GM19025 (cell line): ENCODE data around the gene SERPIND1.
A peak's percentile ranks its signal among the peaks of the same experiment; 100 is the strongest.
"Not testable (repeated sequence)": the region's sequence is repeated elsewhere in the genome, so short reads cannot be mapped to it uniquely, and the experiment has no call there.

Source experiments
- ATAC-seq: cut with Tn5 transposase; IDR thresholded peaks from one replicate; pipeline ENCODE4 v1.9.1; 2021; ENCODE audit warnings: mild to moderate bottlenecking, low read depth, moderate library complexity; ENCODE audit not compliant: unreplicated experiment

SERPIND1 gene

DNA sequence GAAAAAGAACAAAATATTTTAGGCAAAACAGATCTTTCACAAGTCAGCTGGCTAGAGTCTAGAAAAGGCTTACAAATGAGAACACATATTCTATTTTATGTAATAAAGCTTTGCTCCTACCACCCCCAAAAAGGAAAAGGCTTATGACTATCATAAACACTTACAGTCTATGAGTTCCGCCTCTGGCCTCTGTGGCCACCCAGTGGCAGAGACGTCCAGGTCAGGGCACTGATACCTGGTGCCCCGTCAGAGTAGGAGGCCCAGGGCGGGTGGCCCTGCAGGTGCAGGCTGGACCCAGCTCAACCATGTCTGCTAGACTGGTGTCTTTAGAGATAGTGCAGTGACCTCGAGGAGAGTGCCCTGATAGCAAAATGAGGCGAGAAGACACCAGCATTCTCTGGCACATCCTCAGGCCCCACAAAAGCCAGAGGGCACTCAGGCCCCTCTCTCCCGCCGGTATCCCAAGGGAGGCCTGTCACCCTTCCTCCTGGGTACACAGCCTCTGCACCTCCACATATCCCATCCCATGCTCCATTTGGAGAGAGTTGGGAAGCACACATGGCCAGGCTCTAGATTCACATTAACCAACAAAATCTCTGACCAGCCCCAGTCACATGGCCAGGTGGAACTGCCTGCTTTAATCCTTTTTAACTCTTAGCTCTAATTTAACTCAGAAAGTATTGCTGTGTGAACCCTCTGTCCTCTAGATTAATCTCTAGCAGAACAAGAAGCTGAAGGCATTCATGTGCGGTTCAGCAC is 27.3 kb upstream of the SERPIND1 start:
- ATAC-seq, result no peak

DNA sequence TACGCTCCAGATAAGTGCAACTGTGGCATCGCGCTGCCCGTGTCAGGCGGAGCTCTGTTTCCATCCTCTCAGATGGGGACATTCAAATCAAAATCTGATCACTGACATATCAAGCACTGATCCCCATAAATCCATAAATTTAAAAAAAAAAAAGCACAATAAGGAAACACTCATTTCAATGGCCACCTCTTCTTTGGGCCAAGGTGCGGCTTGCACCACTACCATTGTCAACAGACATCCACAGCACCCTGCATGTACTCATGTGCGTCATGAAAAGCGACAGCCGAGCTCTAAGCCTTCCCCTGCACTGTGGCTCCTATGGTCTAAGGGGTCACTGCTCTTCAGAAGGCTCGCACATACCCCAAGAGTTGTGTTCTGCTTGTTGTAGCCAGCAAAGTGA is 26.7 kb upstream of the SERPIND1 start:
- no peak for ATAC-seq

DNA sequence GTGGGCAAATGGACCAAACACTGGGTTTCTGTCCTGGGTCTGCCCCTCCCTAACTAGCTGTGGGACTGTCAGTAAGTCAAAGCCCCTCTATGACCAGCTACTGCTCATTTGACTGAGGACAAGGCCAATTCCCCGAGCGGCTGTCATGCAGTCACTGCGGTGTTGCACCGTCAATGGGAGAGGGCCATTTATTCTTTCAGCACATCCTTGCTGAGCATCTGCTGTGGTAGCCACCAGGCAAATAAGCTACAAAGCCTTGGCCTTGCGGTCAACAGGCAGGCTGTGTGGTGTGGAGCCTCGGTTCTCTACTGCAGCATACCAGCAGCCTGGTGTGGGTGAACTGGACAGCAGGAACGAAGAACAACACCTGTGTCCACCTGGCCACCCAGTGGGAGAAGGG is 25.8 kb upstream of the SERPIND1 start:
- ATAC-seq, result no peak

DNA sequence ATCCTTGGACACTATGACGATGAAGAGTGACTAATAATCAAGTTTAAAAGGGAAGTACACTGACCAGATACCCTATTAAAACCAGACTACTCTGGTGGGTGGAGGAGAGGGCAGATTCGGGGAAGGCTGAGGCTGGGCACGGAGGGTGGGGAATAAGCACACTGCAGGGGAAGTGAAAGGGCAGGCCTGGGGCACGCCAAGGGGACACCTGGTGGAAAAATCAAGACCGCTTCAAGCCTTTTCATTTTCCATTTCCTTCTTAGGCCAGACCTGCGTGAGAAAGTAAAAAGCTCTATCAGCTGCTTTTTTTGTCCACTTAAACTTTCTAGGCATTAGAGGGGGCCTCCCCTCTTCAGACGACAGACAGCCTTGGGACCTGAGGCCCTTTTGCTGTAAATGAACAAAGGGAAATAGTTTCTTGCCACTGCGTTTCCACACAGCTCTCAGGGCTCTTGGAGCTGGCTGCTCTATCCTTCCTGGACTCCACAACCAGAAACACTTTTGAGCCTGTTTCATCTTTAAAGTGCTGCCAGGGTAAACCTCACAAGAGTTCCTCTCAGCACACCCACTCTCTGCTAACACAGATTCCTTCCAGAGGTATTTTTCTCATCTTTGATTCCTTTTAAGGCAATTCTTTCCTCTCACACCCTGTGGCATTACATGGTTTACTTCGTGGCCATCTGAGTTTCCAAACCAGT is 25.0 kb upstream of the SERPIND1 start:
- peak; percentile 52 for ATAC-seq

DNA sequence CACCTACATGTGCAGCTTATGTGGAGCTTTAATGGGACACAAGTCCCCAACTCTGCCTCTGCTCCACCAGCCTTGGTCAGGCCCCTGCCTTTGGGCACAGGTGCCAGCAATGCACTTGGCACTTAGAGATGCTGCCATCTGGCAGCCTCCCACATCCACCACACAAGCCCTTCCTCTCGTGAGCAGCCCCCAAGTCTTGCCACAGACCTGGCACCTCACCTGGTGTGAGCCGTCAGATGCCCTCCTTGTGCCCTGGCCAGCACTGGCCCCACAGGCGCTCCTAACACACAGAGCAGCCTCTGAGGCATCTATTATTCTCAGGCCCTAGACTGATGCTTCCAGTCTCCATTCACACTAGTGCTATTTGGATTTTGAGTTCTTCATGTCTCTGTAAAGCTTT is 24.5 kb upstream of the SERPIND1 start:
- ATAC-seq, result no peak

DNA sequence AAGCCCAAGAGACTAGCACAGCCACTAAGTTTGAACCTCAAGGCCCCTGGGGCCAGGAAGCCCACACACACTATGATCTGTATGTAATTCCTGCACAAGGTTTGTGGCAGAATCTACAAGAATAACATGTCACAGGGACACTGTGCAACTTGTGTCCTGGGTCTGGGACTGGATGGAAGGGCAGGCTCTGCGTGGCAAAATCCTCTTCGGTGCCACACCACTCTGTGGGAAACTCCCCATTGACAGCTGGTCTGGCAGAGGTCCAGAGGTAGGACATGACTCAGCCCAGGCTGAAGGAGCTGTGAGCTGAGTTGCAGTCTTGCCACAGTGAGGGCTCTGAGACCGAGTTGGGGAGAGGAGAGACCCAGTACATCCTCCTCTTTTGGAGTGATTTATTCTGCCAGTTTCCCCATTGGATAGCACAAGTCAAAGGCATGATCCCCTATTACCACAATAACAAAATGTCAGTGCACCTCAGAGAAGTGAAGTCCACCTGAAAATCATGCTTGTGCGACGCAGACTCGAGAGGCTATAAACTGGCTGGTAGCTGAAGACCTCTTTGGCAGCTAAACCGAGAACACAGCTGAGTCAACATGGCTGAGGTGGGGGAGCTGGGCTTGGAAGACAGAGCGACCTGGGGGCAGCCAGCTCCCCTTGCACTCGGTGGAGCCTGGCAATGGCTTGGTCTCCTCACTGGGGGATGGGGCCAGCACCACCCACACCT is 23.3 kb upstream of the SERPIND1 start:
- peak; percentile 49 for ATAC-seq

DNA sequence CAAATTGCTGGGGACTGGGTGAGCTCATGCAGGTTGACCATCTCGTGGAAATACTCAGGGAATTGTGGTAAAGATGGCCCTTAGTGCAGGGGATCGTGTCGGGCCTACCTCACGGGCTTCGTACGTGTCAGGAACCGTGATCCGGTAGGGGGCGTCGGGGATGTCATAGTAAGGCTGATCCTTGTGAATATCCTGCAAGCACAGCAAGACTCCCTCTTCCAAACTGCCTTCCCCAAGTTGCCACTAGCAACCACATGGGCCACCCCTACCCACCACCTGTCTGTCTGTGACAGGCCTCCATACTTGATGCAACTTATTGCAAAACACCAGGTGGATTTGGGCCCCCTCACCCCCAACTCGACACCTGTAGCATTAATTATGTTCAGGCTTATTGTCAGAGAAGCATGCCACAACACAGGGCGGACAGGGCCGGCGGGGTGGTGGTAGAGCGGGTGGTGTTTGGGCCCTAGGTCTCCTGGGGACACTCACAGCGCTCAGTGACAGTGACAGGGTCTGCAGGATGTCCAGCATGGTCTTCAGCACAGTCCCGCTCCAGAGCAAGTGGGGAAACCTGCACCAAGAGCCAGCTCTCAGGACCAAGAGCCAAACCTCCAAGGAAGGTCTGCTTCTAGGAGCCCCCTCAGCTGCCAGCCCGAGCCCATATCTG is 22.6 kb upstream of the SERPIND1 start:
- no peak for ATAC-seq

DNA sequence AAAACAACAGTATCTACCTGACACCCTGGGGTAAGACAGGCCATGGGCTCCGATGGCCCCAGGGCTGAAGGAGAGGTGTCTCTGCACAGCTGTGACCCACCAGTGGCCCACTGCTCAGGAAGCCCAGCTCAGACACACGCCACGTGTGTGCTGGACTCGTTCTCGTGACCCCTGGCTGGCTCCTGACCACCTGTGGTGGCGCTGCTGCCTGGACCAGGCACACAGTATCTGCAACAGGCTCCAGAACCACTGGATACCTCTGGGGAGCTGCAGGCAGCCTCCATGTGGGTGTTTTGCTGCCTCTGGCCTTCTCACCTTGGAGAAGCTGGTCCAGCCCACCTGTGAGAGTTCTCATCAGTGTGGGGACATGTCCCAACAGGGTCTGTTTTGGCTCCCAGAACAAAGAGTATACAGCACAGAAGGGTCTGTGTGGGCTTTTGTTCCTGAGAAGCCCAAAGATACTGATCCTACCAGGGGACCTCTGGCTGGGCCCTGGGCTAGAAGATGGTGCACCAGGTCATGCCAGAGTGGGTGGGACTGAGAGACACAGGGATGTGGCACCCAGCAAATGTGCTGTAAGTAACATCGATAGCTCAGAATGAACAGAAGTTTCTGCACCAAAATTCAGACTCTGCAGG is 21.7 kb upstream of the SERPIND1 start:
- ATAC-seq, result no peak

DNA sequence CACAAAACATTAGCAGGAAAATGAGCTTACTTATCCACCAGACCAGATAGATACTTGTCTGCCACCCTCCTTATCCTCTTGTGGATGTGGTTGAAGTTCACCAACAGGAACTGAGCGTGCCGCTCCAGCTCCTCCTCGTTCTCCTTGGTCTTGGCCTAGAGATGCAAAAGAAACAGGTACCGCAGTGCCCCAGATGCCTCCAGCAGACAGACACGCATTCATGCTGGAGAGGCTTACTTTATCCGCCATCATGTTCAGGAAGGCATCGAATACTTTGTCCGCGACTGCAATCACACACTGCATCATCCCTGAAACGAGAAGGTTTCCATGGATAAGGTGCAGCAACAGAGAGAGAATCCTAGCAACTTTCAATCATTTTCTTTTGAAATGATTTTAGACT is 21.0 kb upstream of the SERPIND1 start:
- ATAC-seq, result no peak

DNA sequence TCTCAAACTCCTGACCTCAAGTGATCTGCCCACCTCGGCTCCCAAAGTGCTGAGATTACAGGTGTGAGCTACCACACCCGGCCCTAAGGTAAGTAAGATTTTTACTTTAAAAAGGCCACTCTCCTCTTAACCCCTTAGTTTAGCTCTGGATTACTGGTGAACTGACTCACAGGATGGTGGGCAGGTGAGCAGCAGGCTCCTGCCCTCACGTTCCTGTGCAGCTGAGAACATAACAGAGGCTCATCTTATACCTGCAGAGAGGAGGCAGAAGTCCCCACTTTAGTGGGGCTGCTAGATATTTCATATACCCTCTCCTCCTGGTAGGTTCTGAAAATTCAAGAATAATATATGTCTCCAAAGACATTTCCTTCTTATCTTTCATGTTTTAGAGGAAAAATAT is 17.1 kb upstream of the SERPIND1 start:
- ATAC-seq, result no peak

DNA sequence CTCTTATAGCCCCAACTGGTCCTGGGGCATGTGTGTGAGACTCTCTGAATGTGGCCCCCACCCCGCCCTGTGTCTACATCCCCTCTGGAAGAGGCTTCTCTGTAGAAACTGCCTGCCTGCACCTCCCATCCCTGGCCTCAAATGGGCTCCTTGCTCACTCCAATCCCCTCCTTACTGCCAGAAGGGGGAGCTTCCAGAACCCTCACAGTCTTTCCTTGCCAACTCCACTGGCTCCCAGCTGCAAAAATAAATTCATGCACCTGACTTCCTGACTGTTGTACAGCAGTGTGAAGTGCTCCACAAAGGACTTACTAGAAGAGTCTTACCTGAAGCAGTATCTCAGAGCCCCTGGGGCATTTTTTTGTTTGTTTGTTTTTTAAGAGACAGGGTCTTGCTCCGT is 15.2 kb upstream of the SERPIND1 start:
- ATAC-seq, result no peak

DNA sequence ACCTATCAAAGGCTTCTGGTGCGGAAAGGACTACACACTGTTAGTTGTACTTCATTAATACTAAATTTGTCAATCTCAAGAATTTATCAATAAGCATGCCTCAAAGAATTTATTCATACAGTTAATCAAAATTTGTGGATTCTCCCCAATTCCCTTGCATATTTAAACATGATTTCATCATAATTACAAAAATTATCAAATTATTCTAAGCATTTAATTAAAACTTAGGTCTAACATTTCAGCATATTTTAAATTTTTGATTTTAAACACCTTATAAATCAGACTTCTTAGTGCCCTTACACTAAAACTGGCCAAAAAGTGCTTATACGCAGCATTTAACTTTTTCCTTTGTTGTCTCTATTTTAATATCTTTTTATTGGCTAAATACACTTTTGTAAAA is 13.8 kb upstream of the SERPIND1 start:
- no peak for ATAC-seq

DNA sequence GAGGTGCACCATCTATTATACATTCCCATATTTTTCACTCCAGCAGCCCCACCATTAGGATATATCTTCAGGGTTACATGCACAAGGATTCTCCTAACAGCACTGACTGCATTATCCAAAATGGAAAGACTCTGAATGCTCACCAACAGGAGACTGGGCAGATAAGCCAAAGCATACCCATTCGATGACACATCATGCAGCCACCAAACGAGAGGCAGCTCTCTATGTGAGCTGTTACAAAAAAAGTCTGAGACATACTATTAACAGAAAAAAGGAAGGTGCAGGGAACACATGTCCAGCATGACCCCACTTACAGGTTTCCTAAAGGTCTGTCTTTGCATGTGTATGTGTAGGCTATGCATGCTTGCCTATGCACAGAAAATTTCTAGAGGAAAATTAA is 12.4 kb upstream of the SERPIND1 start:
- ATAC-seq, result no peak

DNA sequence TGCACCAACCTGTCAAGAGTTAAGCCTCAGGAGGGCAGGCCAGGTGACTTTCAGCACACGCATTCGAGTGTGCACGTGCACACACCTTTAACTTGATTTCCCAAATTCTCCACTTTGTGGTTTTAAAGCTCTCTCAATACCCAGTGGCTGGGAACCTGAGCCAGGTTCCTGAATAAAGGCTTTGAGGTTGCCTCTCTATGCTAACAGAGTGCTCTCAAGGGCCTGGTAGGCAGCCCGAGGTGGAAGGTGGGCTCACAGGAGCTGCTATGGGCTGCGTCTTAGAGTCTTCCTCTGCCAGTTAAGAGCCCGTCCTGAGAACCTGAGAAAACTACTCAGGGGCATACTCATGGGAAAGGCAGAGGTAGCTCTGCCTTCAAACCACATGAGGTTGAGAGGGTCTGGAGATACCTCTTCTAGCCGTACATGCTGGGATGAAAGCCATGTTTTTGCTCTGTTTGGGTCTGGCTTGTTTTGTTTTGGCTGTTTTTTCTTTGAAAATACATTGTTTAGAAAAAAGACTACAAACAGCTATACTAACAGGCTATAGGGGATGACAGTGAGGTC is 11.6 kb upstream of the SERPIND1 start:
- ATAC-seq, result no peak

DNA sequence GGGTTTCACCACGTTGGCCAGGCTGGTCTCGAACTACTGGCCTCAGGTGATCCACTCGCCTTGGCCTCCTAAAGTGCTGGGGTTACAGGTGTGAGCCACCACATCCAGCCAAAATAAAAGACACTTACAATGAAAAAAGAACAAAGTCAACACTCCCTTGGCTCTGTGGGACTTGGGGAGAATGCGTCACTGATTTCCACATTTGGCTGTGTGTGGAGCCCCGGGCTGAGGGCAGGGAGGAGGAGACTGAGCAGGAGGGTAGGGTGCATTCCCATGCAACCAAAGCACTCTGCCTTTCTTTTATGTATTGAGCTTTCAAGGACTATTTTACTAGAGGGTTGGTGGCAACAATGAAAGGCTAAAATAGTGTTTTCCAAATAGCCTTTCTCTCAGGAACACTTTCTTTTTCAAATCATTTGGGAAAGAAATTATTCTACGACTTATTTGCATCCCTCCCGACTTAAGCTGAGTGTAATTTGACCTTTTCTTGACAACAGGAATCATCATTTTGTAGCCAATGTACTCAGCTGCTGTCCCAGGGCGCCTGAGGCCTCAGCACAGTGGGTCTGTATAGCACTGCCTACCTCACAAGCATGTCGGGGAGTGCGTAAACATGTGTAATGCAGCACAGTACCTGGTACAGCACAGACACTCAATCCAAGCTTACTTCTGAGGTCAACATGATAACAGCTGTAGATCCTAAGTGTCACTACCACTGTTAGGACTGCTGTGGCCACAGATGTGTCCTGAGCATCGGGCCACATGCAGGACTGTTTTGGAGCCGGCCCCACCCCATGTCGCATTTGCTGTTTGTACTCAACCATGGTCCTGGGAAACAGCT is 10.1 kb upstream of the SERPIND1 start:
- no peak for ATAC-seq

DNA sequence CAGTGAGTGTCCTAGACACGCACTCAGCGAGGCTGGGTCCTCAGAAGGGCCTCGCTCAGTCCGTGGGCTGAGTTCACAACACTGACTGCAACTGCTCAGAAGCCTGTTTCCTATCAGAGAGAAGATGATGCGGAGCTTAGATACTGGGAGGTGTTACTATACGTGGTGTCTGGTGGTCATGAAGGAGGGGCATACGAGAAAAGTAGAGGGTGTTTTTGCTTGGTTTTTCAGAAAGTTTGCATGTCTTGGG is 9.5 kb upstream of the SERPIND1 start:
- ATAC-seq, result no peak

DNA sequence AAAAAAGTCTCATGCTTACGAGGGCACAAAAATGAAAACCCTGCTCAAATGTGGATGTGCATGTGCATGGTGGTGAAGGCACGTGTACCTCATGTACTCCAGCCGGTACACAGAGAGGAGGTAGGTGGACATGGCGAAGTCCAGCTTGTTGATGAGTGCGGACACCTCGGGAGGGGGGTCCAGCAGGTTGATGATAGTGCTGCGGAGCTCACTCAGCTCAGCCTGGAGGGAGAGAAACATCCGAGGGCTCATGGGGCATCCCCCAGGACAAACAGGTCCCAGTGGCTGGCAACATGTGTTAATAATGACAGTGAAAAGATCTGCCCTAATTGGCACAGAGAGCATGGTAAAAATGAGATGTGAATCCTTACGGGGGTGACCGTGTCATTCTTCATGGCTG is 9.2 kb upstream of the SERPIND1 start:
- ATAC-seq, result no peak

DNA sequence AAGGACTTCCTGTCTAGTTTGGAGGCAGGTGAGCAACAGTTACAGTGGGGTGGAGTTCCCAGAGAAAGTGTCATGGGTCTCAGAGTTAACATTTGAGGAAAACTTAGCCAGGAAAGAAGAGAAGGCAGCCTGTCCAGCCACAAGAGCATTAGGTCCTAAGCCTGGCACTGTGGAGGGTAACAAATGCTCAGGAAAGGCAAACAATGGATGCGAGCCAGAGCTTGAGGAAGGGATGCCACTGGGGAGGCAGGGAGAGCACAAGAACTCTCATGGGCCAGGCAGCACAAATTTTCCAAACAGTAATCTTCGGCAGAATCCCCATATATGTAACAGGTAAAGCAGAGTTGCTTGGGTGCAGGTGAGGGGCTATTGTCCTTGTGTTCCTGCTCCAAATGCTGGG is 8.0 kb upstream of the SERPIND1 start:
- no peak for ATAC-seq

DNA sequence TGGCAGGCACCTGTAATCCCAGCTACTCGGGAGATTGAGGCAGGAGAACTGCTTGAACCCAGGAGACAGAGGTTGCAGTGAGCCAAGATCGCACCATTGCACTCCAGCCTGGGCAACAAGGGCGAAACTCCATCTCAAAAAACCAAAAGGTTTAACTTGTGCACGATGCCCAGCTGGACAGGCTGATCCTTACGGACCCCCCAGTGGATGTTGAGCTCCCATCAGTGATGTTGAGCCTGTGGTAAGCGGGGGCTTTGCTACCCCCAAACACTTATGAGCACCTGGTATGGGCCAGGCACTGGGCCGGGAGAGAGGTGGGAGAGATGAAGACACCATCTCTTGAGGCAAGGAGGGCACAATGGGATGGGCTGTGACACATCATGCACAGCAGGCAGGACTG is 7.4 kb upstream of the SERPIND1 start:
- ATAC-seq, result no peak

DNA sequence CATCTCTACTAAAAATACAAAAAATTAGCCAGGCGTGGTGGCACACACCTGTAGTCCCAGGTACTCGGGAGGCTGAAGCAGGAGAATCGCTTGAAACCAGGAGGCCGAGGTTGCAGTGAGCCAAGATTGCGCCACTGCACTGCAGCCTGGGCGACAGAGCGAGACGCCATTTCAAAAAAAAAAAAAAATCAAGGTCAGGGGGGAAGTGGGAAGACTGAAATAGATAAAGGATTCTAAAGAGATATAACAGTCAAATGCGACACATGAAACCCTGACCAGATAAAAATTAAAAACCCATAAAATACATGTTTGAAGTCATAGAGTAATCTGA is 4.5 kb upstream of the SERPIND1 start:
- not testable (repeated sequence) for ATAC-seq
